HEK293 (cell line): Measurements from ENCODE around the gene DIP2B.

Experiments used
- GFI1B ChIP-seq: fragments of 450-650 bp; formaldehyde crosslinking; IDR thresholded peaks from 2 replicates; pipeline ENCODE4 v1.5.1; 2016; ENCODE audit warnings: missing biosample characterization, missing genetic modification characterization
- GLI2 ChIP-seq: fragments of 450-650 bp; formaldehyde crosslinking; IDR thresholded peaks from 2 replicates; pipeline ENCODE4; 2017; ENCODE audit warnings: missing biosample characterization, missing genetic modification characterization, low read depth, borderline replicate concordance
- GLIS2 ChIP-seq: fragments of 450-650 bp; formaldehyde crosslinking; IDR thresholded peaks from 2 replicates; pipeline ENCODE4 v1.5.1; 2016; ENCODE audit warnings: missing biosample characterization, missing genetic modification characterization
- HOXC10 ChIP-seq: sonication (generic); formaldehyde crosslinking; IDR thresholded peaks from 2 replicates; pipeline ENCODE4 v1.8.1; 2023; ENCODE audit warnings: mild to moderate bottlenecking, missing genetic modification reagents
- HOXD13 ChIP-seq: sonication (generic); formaldehyde crosslinking; IDR thresholded peaks from 2 replicates; pipeline ENCODE4 v1.8.0; 2022; ENCODE audit warnings: missing genetic modification reagents, borderline replicate concordance
- IKZF3 ChIP-seq: fragments of 450-650 bp; IDR thresholded peaks from 2 replicates; pipeline ENCODE4 v1.5.0; 2018; ENCODE audit warnings: missing biosample characterization, mild to moderate bottlenecking, missing genetic modification characterization, moderate library complexity
- KLF1 ChIP-seq: fragments of 450-650 bp; formaldehyde crosslinking; IDR thresholded peaks from 2 replicates; pipeline ENCODE4 v1.5.1; 2016; ENCODE audit warnings: missing biosample characterization, missing genetic modification characterization
- KLF16 ChIP-seq: fragments of 450-650 bp; formaldehyde crosslinking; IDR thresholded peaks from 2 replicates; pipeline ENCODE4 v1.5.1; 2017; ENCODE audit warnings: missing biosample characterization, missing genetic modification characterization
- KLF7 ChIP-seq: fragments of 450-650 bp; formaldehyde crosslinking; IDR thresholded peaks from 2 replicates; pipeline ENCODE4 v1.5.1; 2016; ENCODE audit warnings: missing biosample characterization, missing genetic modification characterization, borderline replicate concordance
- MEIS1 ChIP-seq: sonication (generic); formaldehyde crosslinking; IDR thresholded peaks from 2 replicates; pipeline ENCODE4 v1.8.1; 2022; ENCODE audit warnings: missing genetic modification reagents, mild to moderate bottlenecking, borderline replicate concordance
- MZF1 ChIP-seq: fragments of 450-650 bp; formaldehyde crosslinking; IDR thresholded peaks from 2 replicates; pipeline ENCODE4 v1.5.1; 2017; ENCODE audit warnings: missing biosample characterization, missing genetic modification characterization, borderline replicate concordance
- OSR2 ChIP-seq: fragments of 450-650 bp; formaldehyde crosslinking; IDR thresholded peaks from 2 replicates; pipeline ENCODE4 v1.5.1; 2016; ENCODE audit warnings: missing biosample characterization, missing genetic modification characterization
- REST ChIP-seq: fragments of 450-650 bp; formaldehyde crosslinking; IDR thresholded peaks from 2 replicates; pipeline ENCODE4 v1.5.1; 2016; ENCODE audit warnings: missing biosample characterization, missing genetic modification characterization
- SCRT2 ChIP-seq: fragments of 450-650 bp; formaldehyde crosslinking; IDR thresholded peaks from 2 replicates; pipeline ENCODE4 v1.5.1; 2016; ENCODE audit warnings: missing biosample characterization, missing genetic modification characterization
- WT1 ChIP-seq: fragments of 450-650 bp; formaldehyde crosslinking; IDR thresholded peaks from 2 replicates; pipeline ENCODE4 v1.5.1; 2016; ENCODE audit warnings: missing biosample characterization, missing genetic modification characterization
- YY1 ChIP-seq: fragments of 450-650 bp; formaldehyde crosslinking; IDR thresholded peaks from 2 replicates; pipeline ENCODE4 v1.5.1; 2018; ENCODE audit warnings: missing biosample characterization, missing genetic modification characterization
- ZBTB11 ChIP-seq: fragments of 450-650 bp; formaldehyde crosslinking; conservative IDR thresholded peaks from 2 replicates; pipeline ENCODE4 v1.5.1; 2016; ENCODE audit warnings: low read depth, missing biosample characterization, missing genetic modification characterization
- ZBTB48 ChIP-seq: fragments of 450-650 bp; formaldehyde crosslinking; IDR thresholded peaks from 2 replicates; pipeline ENCODE4 v1.5.1; 2016; ENCODE audit warnings: missing biosample characterization, missing genetic modification characterization
- ZBTB8A ChIP-seq: fragments of 450-650 bp; formaldehyde crosslinking; IDR thresholded peaks from 2 replicates; pipeline ENCODE4 v1.5.1; 2016; ENCODE audit warnings: missing biosample characterization, missing genetic modification characterization
- ZFP69B ChIP-seq: fragments of 450-650 bp; formaldehyde crosslinking; IDR thresholded peaks from 2 replicates; pipeline ENCODE4 v1.5.1; 2016; ENCODE audit warnings: missing biosample characterization, missing genetic modification characterization
- ZNF138 ChIP-seq: fragments of 450-650 bp; formaldehyde crosslinking; IDR thresholded peaks from 2 replicates; pipeline ENCODE4 v1.5.1; 2016; ENCODE audit warnings: missing biosample characterization, missing genetic modification characterization, borderline replicate concordance
- ZNF2 ChIP-seq: fragments of 450-650 bp; formaldehyde crosslinking; IDR thresholded peaks from 2 replicates; pipeline ENCODE4 v1.5.1; 2016; ENCODE audit warnings: missing biosample characterization, missing genetic modification characterization
- ZNF292 ChIP-seq: fragments of 450-650 bp; formaldehyde crosslinking; IDR thresholded peaks from 2 replicates; pipeline ENCODE4 v1.5.1; 2016; ENCODE audit warnings: low read depth, missing biosample characterization, missing genetic modification characterization, borderline replicate concordance
- ZNF37A ChIP-seq: fragments of 450-650 bp; IDR thresholded peaks from 2 replicates; pipeline ENCODE4 v1.5.1; 2018; ENCODE audit warnings: missing biosample characterization, missing genetic modification characterization
- ZNF391 ChIP-seq: fragments of 450-650 bp; formaldehyde crosslinking; IDR thresholded peaks from 2 replicates; pipeline ENCODE4 v1.5.1; 2016; ENCODE audit warnings: low read depth, missing biosample characterization, missing genetic modification characterization, borderline replicate concordance
- ZNF514 ChIP-seq: fragments of 450-650 bp; formaldehyde crosslinking; IDR thresholded peaks from 2 replicates; pipeline ENCODE4 v1.5.1; 2016; ENCODE audit warnings: missing biosample characterization, missing genetic modification characterization
- ZNF518A ChIP-seq: fragments of 450-650 bp; formaldehyde crosslinking; conservative IDR thresholded peaks from 2 replicates; pipeline ENCODE4 v1.5.1; 2016; ENCODE audit warnings: low read depth, missing biosample characterization, missing genetic modification characterization
- ZNF585B ChIP-seq: fragments of 450-650 bp; formaldehyde crosslinking; IDR thresholded peaks from 2 replicates; pipeline ENCODE4 v1.5.1; 2016; ENCODE audit warnings: missing biosample characterization, missing genetic modification characterization
- ZNF610 ChIP-seq: fragments of 450-650 bp; formaldehyde crosslinking; IDR thresholded peaks from 2 replicates; pipeline ENCODE4 v1.5.1; 2016; ENCODE audit warnings: missing biosample characterization, missing genetic modification characterization, borderline replicate concordance
- ZNF623 ChIP-seq: fragments of 450-650 bp; formaldehyde crosslinking; IDR thresholded peaks from 2 replicates; pipeline ENCODE4 v1.5.1; 2016; ENCODE audit warnings: missing biosample characterization, missing genetic modification characterization

DIP2B gene

GRCh38 chr12:50763639-50764285 lies 259.0 kb downstream of the DIP2B start, which contains the start of gene ATF1 (continued):
- TF ChIP-seq ZFP69B (tag by site-specific recombination) (no peak), ZNF37A (tag by site-specific recombination) (no peak), GLIS2 (peak; percentile 54), GFI1B (no peak), ZNF2 (0 out of 2 replicates have a peak, but pooled peaks have one; percentile 74), HOXD13 (CRISPR knock-in tag) (no peak), MZF1 (tag by site-specific recombination) (no peak), ZNF292 (tag by site-specific recombination) (no peak), ZNF391 (tag by site-specific recombination) (peak; percentile 57; the same call in 1 of the 2 replicates), ZNF514 (tag by site-specific recombination) (no peak), REST (tag by site-specific recombination) (0 out of 2 replicates have a peak, but pooled peaks have one; percentile 12), IKZF3 (tag by site-specific recombination) (peak; percentile 92), KLF16 (peak; percentile 74), HOXC10 (CRISPR knock-in tag) (no peak), ZNF138 (tag by site-specific recombination) (no peak), ZNF585B (no peak), WT1 (peak; percentile 43; the same call in 1 of the 2 replicates), ZBTB8A (tag by site-specific recombination) (peak; percentile 48), SCRT2 (tag by site-specific recombination) (peak; percentile 95), OSR2 (tag by site-specific recombination) (peak; percentile 83), KLF1 (no peak), ZNF518A (tag by site-specific recombination) (0 out of 2 replicates have a peak, but pooled peaks have one; percentile 17), ZNF610 (0 out of 2 replicates have a peak, but pooled peaks have one; percentile 17), YY1 (tag by site-specific recombination) (peak; percentile 90), GLI2 (tag by site-specific recombination) (no peak), KLF7 (tag by site-specific recombination) (no peak), MEIS1 (no peak), ZBTB48 (tag by site-specific recombination) (peak; percentile 94), ZNF623 (tag by site-specific recombination) (no peak), ZBTB11 (tag by site-specific recombination) (peak; percentile 92)
